RWPE2 (cell line): ENCODE measurements around the gene ELF1.

Source experiments
- ATAC-seq: fragments of 200-7000 bp; cut with Tn5 transposase; 3 replicates; pipeline ENCODE4 v1.9.1; 2021; ENCODE audit warnings: low read depth
- DNase-seq: peaks from one replicate; pipeline ENCODE4 v3.0.0-alpha.2; 2020; ENCODE audit warnings: low spot score
- H3K27ac ChIP-seq: fragments of 450-650 bp; 2 replicates; pipeline ENCODE4 v1.5.1; 2017; ENCODE audit warnings: mild to moderate bottlenecking; ENCODE audit not compliant: poor library complexity, severe bottlenecking
- H3K27me3 ChIP-seq: fragments of 250-450 bp; sonication (Bioruptor Pico); 2 replicates; pipeline ENCODE4 v1.5.1; 2021; ENCODE audit warnings: mild to moderate bottlenecking, moderate library complexity; ENCODE audit not compliant: insufficient read depth, poor library complexity, severe bottlenecking
- H3K36me3 ChIP-seq: fragments of 250-450 bp; sonication (Bioruptor Pico); 2 replicates; pipeline ENCODE4 v1.5.1; 2020; ENCODE audit warnings: low read depth, mild to moderate bottlenecking, moderate library complexity
- H3K4me1 ChIP-seq: fragments of 250-450 bp; sonication (Bioruptor Pico); 2 replicates; pipeline ENCODE4 v1.5.1; 2021; ENCODE audit warnings: mild to moderate bottlenecking, moderate library complexity; ENCODE audit not compliant: insufficient read depth, poor library complexity, severe bottlenecking
- H3K4me3 ChIP-seq: fragments of 250-450 bp; sonication (Bioruptor Pico); 2 replicates; pipeline ENCODE4 v1.5.1; 2021; ENCODE audit warnings: mild to moderate bottlenecking, moderate library complexity; ENCODE audit not compliant: severe bottlenecking
- H3K9me3 ChIP-seq: fragments of 250-450 bp; sonication (Bioruptor Pico); 2 replicates; pipeline ENCODE4 v1.5.1; 2021; ENCODE audit warnings: mild to moderate bottlenecking, moderate library complexity; ENCODE audit not compliant: severe bottlenecking
- TF ChIP-seq, protein P1 (sequence below): fragments of 450-650 bp; IDR thresholded peaks from one replicate; pipeline ENCODE4 v1.5.1; 2017; ENCODE audit warnings: mild to moderate bottlenecking, moderate library complexity; ENCODE audit not compliant: poor library complexity, severe bottlenecking

The ELF1 gene

DNA sequence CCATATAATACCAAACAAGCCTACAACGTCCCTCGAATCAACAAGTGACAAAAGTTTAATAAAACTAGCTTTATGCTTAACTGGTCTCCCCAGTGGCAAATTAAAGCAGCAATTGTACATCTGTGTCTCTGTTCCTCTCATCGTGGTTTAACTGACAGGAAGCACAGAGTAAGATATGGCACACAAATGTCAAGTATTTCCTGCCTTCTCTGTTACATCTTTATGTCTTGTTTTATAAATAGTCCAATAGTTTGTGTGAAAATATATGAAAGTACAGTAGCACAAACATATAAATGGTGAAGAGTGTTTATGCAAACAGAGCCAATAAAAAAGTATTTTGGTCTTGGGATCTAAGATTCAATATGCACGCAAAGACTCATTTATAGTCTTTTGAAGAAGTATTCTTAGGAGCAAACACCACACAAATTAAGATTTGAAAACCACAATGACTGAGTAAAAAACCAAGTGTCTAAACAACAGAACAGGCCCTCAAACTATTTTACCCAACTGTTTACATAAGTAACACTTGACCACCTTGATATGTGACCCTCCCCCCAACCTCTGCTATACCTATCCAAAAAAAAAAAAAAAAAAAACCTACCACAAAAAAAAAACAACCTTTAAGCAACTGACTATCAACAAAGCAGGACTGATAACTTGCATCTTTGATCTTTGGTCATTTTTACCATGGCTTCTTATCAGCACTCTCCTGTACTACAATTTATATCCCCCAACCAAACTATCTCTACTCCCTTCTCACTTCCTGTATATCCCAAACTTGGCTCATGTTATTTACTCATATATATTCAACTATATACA lies 14.0 kb downstream of the ELF1 start:
- no peaks in the 10 kb centered on the region for H3K9me3 ChIP-seq
- no peak overlapping the region for H3K4me3 ChIP-seq
- ATAC-seq (no peak), DNase-seq (no peak)
- H3K27ac ChIP-seq: no peak overlapping the region
- H3K27me3 ChIP-seq: no peaks in the 10 kb centered on the region
- peaks cover 48% of the 10 kb centered on the region for H3K4me1 ChIP-seq
- peaks cover 37% of the 10 kb centered on the region for H3K36me3 ChIP-seq
- TF ChIP-seq, protein P1, sequence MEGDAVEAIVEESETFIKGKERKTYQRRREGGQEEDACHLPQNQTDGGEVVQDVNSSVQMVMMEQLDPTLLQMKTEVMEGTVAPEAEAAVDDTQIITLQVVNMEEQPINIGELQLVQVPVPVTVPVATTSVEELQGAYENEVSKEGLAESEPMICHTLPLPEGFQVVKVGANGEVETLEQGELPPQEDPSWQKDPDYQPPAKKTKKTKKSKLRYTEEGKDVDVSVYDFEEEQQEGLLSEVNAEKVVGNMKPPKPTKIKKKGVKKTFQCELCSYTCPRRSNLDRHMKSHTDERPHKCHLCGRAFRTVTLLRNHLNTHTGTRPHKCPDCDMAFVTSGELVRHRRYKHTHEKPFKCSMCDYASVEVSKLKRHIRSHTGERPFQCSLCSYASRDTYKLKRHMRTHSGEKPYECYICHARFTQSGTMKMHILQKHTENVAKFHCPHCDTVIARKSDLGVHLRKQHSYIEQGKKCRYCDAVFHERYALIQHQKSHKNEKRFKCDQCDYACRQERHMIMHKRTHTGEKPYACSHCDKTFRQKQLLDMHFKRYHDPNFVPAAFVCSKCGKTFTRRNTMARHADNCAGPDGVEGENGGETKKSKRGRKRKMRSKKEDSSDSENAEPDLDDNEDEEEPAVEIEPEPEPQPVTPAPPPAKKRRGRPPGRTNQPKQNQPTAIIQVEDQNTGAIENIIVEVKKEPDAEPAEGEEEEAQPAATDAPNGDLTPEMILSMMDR: no peak

DNA sequence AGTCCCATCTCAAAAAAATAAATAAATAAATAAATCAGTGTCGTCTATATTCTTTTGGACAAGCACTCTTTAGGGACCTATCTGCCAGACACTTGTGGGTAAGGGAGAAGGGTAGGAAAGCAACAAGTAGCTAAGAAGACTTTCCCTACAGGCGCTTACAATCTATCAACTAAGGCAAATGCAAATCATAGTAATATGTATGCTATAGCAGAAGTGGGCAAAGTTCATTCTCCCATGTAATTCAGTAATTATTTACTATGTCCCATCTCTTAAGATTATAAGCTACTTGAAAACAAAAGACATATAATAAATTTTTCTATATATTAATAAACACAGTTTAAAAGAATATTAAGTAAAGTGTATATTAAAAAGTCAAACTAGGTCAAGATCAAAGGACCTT lies 16.5 kb downstream of the ELF1 start:
- peaks cover 54% of the 10 kb centered on the region for H3K36me3 ChIP-seq
- H3K27me3 ChIP-seq: no peaks in the 10 kb centered on the region
- no peak overlapping the region for H3K4me3 ChIP-seq
- ATAC-seq (no peak), DNase-seq (no peak)
- H3K27ac ChIP-seq: no peak overlapping the region
- TF ChIP-seq, protein P1: no peak
- H3K4me1 ChIP-seq: peaks cover 29% of the 10 kb centered on the region
- no peaks in the 10 kb centered on the region for H3K9me3 ChIP-seq

DNA sequence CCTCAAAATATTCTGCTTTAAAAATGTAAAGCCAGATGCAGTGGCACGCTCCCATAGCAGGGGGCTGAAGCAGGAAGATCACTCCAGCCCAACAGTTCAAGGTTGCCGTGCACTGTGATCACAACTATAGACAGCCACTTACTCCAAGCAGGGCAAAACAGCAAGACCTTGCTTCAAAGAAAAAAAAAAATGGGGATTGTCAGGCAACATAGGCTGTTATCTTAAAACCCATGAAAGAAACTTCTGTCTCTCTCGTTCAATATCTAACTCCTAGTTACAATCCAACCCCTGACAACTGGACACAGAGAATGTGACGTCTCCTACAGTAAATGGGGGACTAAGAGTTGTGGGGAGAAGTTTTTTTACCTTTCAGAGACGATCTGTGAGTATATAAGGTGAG lies 17.4 kb downstream of the ELF1 start:
- TF ChIP-seq, protein P1: no peak
- Histone ChIP-seq H3K4me1 (peaks cover 20% of the 10 kb centered on the region), H3K27ac (no peak overlapping the region), H3K36me3 (peaks cover 48% of the 10 kb centered on the region), H3K4me3 (no peak overlapping the region), H3K9me3 (no peaks in the 10 kb centered on the region), H3K27me3 (no peaks in the 10 kb centered on the region)
- ATAC-seq (no peak), DNase-seq (no peak)

DNA sequence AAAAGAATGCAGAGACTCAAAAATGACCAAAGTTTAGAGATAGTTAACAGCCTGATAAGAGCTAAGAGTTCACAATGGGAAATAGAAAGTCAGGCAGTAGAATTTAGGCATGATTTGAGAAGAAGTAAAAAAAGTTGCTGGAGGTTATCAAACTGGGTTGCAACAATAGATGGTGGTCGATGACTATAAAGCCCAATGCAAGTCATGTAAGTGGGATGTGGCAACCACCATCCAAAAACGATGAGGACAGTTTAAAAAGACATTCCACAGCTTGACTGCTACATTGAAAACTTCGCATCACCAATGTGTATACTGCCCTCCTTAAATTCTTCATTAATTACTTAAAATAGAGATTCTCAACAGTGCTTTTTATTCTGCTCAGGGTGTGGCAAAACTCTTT lies 19.7 kb downstream of the ELF1 start:
- no peaks in the 10 kb centered on the region for H3K9me3 ChIP-seq
- ATAC-seq (no peak), DNase-seq (no peak)
- H3K27me3 ChIP-seq: no peaks in the 10 kb centered on the region
- no peak overlapping the region for H3K27ac ChIP-seq
- peaks cover 13% of the 10 kb centered on the region for H3K4me1 ChIP-seq
- TF ChIP-seq, protein P1: no peak
- H3K4me3 ChIP-seq: no peak overlapping the region
- peaks cover 35% of the 10 kb centered on the region for H3K36me3 ChIP-seq

DNA sequence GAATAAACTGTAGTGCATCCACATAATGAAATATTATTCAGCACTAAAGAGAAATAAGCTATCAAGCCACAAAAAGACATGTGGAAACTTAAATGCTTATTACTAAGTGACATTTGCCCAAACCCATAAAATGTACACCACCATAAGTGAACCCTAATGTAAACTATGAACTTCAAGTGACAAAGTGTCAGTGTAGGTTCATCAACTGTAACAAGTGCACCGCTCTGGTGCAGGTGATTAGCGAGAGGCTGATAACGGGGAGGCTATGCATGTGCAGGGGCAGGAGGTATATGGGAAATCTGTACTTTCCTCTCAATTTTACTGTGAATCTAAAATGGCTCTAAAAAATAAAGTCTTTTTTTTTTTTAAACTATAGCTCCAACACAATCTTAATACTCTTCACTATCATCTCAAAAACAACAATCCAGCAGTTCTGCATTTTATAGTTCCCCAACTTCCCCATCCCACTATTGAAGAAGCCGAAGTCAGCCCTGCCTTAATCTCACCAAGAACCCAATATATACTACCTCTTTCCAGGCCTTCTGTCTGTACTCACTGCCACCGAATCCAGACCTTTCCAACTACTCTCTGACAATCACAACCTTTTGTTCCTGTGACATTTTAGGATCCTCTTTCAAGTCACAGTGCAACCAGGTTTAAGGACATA lies 22.6 kb downstream of the ELF1 start:
- Histone ChIP-seq H3K36me3 (peaks cover 26% of the 10 kb centered on the region), H3K9me3 (no peaks in the 10 kb centered on the region), H3K4me1 (peaks cover 30% of the 10 kb centered on the region), H3K27me3 (no peaks in the 10 kb centered on the region), H3K27ac (peak overlapping the region; percentile 6), H3K4me3 (no peak overlapping the region)
- DNase-seq (no peak), ATAC-seq (no peak)
- TF ChIP-seq, protein P1: no peak
